WI38 (cell line): Measurements from ENCODE around the gene PARP6.

Source experiments
- H3K4me3 ChIP-seq: 2 replicates; pipeline ENCODE4 v1.5.1; 2011; ENCODE audit warnings: low read depth, mild to moderate bottlenecking, control low read depth, low read length
- CTCF ChIP-seq: IDR thresholded peaks from 2 replicates; pipeline ENCODE4 v1.5.1; 2012; ENCODE audit warnings: low read depth, mild to moderate bottlenecking, control low read depth, low read length

Gene PARP6

GRCh38 chr15:72249142-72249810, 23.1 kb downstream of the PARP6 start:
- TF ChIP-seq CTCF: no peak
- H3K4me3 ChIP-seq: no peak overlapping the region

GRCh38 chr15:72248514-72248913, 23.8 kb downstream of the PARP6 start:
- H3K4me3 ChIP-seq: no peak overlapping the region
- TF ChIP-seq CTCF: no peak

GRCh38 chr15:72242775-72243370, 29.5 kb downstream of the PARP6 start:
- no peak overlapping the region for H3K4me3 ChIP-seq
- no peak for TF ChIP-seq CTCF

GRCh38 chr15:72239652-72240051, 32.7 kb downstream of the PARP6 start:
- no peak for TF ChIP-seq CTCF
- no peak overlapping the region for H3K4me3 ChIP-seq

- TF ChIP-seq CTCF: no peak
- H3K4me3 ChIP-seq: no peak overlapping the region
These were observed 33.8 kb downstream of the PARP6 start for GRCh38 chr15:72238586-72238985.

GRCh38 chr15:72237853-72238224, 34.5 kb downstream of the PARP6 start:
- TF ChIP-seq CTCF: no peak
- no peak overlapping the region for H3K4me3 ChIP-seq

GRCh38 chr15:72237029-72237852, 35.1 kb downstream of the PARP6 start:
- peak overlapping the region; percentile 64 for H3K4me3 ChIP-seq
- no peak for TF ChIP-seq CTCF
